ENCODE results near the gene SERPINE1. TPM values are rescaled to one million over a fixed set of nuclear protein-coding genes. Genes with fewer than 3 reads are reported as not detected.

Gene SERPINE1
- total RNA-seq, 1 experiment from 2014 or later, result 370 TPM

DNA sequence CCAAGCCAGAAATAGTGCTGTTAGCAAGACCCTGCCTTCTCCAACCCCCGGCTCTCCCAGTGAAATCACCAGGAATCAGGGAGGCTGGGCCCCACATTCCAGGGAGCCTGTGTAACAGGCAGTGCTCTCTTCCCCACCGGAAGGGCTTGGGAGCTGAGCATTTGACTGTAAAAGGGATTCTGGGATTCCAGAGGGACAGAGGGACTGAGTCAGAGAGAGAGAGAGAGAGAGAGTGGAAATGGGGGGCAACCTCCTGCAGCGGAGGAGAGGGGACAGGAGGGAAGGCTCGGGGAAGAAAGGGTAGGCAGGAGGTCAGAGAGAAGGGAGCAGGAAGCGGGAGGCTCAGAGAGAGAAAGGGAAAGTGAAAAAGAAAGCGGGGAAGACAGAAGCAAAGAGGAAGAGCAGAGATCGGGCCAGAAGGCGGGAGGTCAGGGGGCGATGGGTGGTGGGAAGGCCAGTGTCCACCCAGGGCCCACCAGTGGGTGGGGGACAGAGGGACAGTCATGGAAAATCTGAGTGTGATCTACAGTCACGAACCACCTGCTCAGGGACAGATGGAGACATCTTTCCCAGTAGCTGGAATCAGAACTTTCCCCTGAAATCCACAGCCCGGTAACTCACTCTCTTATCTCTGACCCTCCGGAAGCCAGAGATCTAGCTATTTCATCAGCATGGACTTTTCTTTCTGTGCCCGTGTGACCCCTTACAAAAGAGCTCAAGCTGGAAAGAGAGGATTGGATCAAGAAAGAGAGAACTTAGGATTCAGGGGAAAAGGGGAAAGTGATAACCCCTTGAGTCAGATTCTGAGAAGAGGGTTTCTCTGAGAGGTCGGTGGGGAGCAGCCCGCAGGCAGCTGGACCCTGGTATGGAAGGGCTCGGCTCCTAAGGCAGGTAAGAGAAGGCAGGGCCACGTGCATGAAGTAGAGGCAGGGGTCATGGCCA lies 4.6 kb upstream of the SERPINE1 start:
- H3K4me3 ChIP-seq (ENCODE audit: low read depth in 2 of 2, low read length in 2 of 2), result peak overlapping the region; percentile 19 to 23
- ChIA-PET CTCF (interaction anchor here (0.6 to 1.2 kb wide), 2 partner anchors 10 to 22 kb away, joined by 3 to 12 read pairs; no protein-coding TSS in a partner anchor), POLR2A (interaction anchor here (0.7 to 0.9 kb wide), 2 partner anchors 10 to 26 kb away, joined by 3 to 7 read pairs; no protein-coding TSS in a partner anchor)
- H3K36me3 ChIP-seq (ENCODE audit: control insufficient read depth, insufficient read depth, low read length), result no peaks in the 10 kb centered on the region
- peaks cover 81% of the 10 kb centered on the region for H3K4me1 ChIP-seq (ENCODE audit: control insufficient read depth, insufficient read depth, low read length)
- ATAC-seq (peak; percentile 36), DNase-seq (ENCODE audit: low read depth, low spot score) (no peak)
- BruUV-seq (replicated peaks), result no TSS peak
- TF ChIP-seq REST (IDR thresholded peaks at IDR 0.05; ENCODE audit: insufficient read depth in 1 of 2, low read depth in 2 of 2, low read length in 1 of 2) (no peak), SIN3A (IDR thresholded peaks at IDR 0.05; ENCODE audit: borderline replicate concordance, insufficient read depth, low read depth, low read length) (no peak), POLR2AphosphoS5 (IDR thresholded peaks at IDR 0.05; ENCODE audit: low read depth, low read length) (no peak), TCF7L2 (IDR thresholded peaks at IDR 0.05; ENCODE audit: low read depth, low read length) (no peak)
- TF ChIP-seq, protein P1, sequence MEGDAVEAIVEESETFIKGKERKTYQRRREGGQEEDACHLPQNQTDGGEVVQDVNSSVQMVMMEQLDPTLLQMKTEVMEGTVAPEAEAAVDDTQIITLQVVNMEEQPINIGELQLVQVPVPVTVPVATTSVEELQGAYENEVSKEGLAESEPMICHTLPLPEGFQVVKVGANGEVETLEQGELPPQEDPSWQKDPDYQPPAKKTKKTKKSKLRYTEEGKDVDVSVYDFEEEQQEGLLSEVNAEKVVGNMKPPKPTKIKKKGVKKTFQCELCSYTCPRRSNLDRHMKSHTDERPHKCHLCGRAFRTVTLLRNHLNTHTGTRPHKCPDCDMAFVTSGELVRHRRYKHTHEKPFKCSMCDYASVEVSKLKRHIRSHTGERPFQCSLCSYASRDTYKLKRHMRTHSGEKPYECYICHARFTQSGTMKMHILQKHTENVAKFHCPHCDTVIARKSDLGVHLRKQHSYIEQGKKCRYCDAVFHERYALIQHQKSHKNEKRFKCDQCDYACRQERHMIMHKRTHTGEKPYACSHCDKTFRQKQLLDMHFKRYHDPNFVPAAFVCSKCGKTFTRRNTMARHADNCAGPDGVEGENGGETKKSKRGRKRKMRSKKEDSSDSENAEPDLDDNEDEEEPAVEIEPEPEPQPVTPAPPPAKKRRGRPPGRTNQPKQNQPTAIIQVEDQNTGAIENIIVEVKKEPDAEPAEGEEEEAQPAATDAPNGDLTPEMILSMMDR (IDR thresholded peaks at IDR 0.05), result no peak
- intact Hi-C loops (cut with micrococcal nuclease; ENCODE audit: unreplicated experiment) (no loop called here), in situ Hi-C loops (cut with HindIII; ENCODE audit: low pct_unique_long_range_greater_than_20kb, low sequenced_read_pairs) (no loop called here)
- H3K27ac ChIP-seq (ENCODE audit: low read length), result peak overlapping the region; percentile 98
- no peaks in the 10 kb centered on the region for H3K9me3 ChIP-seq (ENCODE audit: control insufficient read depth, insufficient read depth, low read depth, low read length)
- H3K27me3 ChIP-seq (ENCODE audit: control insufficient read depth, insufficient read depth, low read length), result no peaks in the 10 kb centered on the region

- intact Hi-C loops (cut with micrococcal nuclease; ENCODE audit: unreplicated experiment) (no loop called here), in situ Hi-C loops (cut with HindIII; ENCODE audit: low pct_unique_long_range_greater_than_20kb, low sequenced_read_pairs) (no loop called here)
- ATAC-seq (no peak), DNase-seq (ENCODE audit: low read depth, low spot score) (no peak)
- BruUV-seq (replicated peaks), result no TSS peak
- TF ChIP-seq, protein P1 (IDR thresholded peaks at IDR 0.05), result no peak
- TF ChIP-seq SIN3A (IDR thresholded peaks at IDR 0.05; ENCODE audit: borderline replicate concordance, insufficient read depth, low read depth, low read length) (no peak), TCF7L2 (IDR thresholded peaks at IDR 0.05; ENCODE audit: low read depth, low read length) (no peak), POLR2AphosphoS5 (IDR thresholded peaks at IDR 0.05; ENCODE audit: low read depth, low read length) (no peak), REST (IDR thresholded peaks at IDR 0.05; ENCODE audit: insufficient read depth in 1 of 2, low read depth in 2 of 2, low read length in 1 of 2) (no peak)
- ChIA-PET POLR2A (interaction anchor here (0.9 to 1.0 kb wide), 2 partner anchors 9 to 11 kb away, joined by 3 read pairs; no protein-coding TSS in a partner anchor), CTCF (interaction anchor here (0.6 to 1.2 kb wide), 2 partner anchors 9 to 21 kb away, joined by 3 to 12 read pairs; no protein-coding TSS in a partner anchor)
- H3K4me1 ChIP-seq (ENCODE audit: control insufficient read depth, insufficient read depth, low read length), result peaks cover 72% of the 10 kb centered on the region
- peak overlapping the region; percentile 98 for H3K27ac ChIP-seq (ENCODE audit: low read length)
- no peaks in the 10 kb centered on the region for H3K36me3 ChIP-seq (ENCODE audit: control insufficient read depth, insufficient read depth, low read length)
- H3K4me3 ChIP-seq (ENCODE audit: low read depth in 2 of 2, low read length in 2 of 2), result no peak overlapping the region
- no peaks in the 10 kb centered on the region for H3K27me3 ChIP-seq (ENCODE audit: control insufficient read depth, insufficient read depth, low read length)
- H3K9me3 ChIP-seq (ENCODE audit: control insufficient read depth, insufficient read depth, low read depth, low read length), result no peaks in the 10 kb centered on the region
Measured at GRCh38 chr7:101122933-101123702, 3.8 kb upstream of the SERPINE1 start.
